Upper lobe of left lung (tissue), 4 donors: ENCODE results near the gene AGGF1.

Source experiments
- CTCF ChIP-seq, 6 experiments: fragments of 450-650 bp in 4 of 6; fragments of 200-600 bp in 2 of 6; sonication (generic) in 2 of 6; IDR thresholded peaks; one replicate each; pipeline ENCODE4 v1.5.1; 2016 to 2019; ENCODE audit warnings: antibody characterized with exemption in 6 of 6
- POLR2A ChIP-seq, 4 donors: fragments of 450-650 bp; IDR thresholded peaks; one replicate each; pipeline ENCODE4 v1.5.1; 2016 to 2017; ENCODE audit warnings: antibody characterized with exemption in 4 of 4, mild to moderate bottlenecking in 2 of 4

GRCh38 chr5:77022511-77023417 lies 7.4 kb upstream of the AGGF1 start:
- TF ChIP-seq CTCF (IDR thresholded peaks at IDR 0.05) = no peak
- no peak for TF ChIP-seq POLR2A (IDR thresholded peaks at IDR 0.05)
